Kidney epithelial cell (primary cell): Measurements from ENCODE around the gene PLBD1. TPM values are rescaled to one million over a fixed set of nuclear protein-coding genes. Genes with fewer than 3 reads are reported as not detected.
A peak's percentile ranks its signal among the peaks of the same experiment; 100 is the strongest.

Source experiments
- DNase-seq: peaks from one replicate; pipeline ENCODE4 v3.0.0-alpha.2; 2010; ENCODE audit warnings: low read depth
- H3K27me3 ChIP-seq: 2 replicates; pipeline ENCODE4 v1.6.0; 2011; ENCODE audit warnings: low read length; ENCODE audit not compliant: control insufficient read depth, insufficient read depth
- H3K36me3 ChIP-seq: 2 replicates; pipeline ENCODE4 v1.5.1; 2011; ENCODE audit warnings: low read length; ENCODE audit not compliant: control insufficient read depth, insufficient read depth
- H3K4me3 ChIP-seq: 2 replicates; pipeline ENCODE4 v1.5.1; 2011; ENCODE audit warnings: low read depth, mild to moderate bottlenecking, control low read depth, low read length
- total RNA-seq: library from RNA; depleted of rRNA; stranded (reverse); fragments of >200 nt; gene quantifications from 2 replicates; pipeline ENCODE4 v1.2.3, GENCODE V29; 2015
- TF ChIP-seq, protein P1 (sequence below): IDR thresholded peaks from 2 replicates; pipeline ENCODE4 v1.5.1; 2011; ENCODE audit warnings: mild to moderate bottlenecking, moderate library complexity, low read length, control low read depth, inconsistent platforms; ENCODE audit not compliant: insufficient read depth, poor library complexity, severe bottlenecking

PLBD1 gene
- total RNA-seq, 1 donor from 2014 or later: 6.6 TPM

DNA sequence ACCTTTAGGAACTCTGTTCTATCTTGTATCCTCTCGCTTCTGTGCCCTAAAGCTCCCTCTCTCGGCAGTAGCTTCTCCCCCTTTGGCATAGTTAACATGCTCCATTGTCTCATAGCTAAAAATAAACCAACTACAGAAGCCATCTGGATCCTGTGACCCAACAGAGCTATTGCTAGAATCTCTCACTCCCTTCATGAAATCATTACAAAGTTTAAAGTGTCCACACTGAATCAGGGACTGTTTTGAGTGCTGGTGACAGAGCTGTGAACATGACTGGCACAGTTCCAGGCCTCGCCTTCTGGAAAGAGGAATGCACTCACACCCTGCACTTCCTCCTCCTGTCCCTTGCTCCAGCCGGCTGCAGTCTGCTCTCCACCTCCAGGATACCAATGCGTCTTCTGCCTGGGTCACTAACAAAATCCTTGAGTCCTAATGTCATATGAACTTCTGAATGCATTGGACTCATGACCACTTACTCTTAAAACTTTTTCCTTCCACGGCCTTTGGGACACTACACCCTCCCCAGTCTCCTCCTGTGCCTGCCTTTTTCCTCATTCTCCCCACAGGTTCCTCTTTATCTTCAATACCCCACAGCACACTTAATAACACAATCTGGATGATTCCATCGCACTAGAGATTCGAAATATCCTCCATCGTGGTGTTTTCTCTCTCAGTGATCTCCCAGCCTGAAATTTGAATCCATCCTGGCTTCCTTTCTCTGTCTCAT lies 13.2 kb downstream of the PLBD1 start:
- Histone ChIP-seq H3K36me3 (no peaks in the 10 kb centered on the region), H3K27me3 (no peaks in the 10 kb centered on the region), H3K4me3 (no peak overlapping the region)
- TF ChIP-seq, protein P1, sequence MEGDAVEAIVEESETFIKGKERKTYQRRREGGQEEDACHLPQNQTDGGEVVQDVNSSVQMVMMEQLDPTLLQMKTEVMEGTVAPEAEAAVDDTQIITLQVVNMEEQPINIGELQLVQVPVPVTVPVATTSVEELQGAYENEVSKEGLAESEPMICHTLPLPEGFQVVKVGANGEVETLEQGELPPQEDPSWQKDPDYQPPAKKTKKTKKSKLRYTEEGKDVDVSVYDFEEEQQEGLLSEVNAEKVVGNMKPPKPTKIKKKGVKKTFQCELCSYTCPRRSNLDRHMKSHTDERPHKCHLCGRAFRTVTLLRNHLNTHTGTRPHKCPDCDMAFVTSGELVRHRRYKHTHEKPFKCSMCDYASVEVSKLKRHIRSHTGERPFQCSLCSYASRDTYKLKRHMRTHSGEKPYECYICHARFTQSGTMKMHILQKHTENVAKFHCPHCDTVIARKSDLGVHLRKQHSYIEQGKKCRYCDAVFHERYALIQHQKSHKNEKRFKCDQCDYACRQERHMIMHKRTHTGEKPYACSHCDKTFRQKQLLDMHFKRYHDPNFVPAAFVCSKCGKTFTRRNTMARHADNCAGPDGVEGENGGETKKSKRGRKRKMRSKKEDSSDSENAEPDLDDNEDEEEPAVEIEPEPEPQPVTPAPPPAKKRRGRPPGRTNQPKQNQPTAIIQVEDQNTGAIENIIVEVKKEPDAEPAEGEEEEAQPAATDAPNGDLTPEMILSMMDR: no peak
- peak; percentile 39 for DNase-seq

DNA sequence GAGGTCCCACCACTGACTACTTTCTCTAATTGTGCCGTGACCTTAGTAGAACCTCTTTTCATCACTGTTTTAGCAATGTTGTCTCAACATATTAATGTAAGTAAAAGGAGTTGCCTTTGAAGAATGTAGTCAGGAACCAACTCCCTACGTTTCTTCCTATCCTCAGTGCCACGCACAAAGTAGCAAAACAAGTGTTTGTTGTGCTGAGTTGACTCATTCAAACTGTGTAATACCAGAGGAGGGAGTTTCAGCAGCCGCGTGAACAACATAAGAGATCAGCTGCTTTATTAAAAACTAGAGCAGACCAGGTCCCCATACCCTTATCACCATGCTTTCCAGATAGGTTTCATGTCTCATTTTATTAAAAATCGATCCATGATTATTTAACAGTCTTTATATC lies 19.1 kb downstream of the PLBD1 start:
- no peak for DNase-seq
- TF ChIP-seq, protein P1: no peak
- no peak overlapping the region for H3K4me3 ChIP-seq
- H3K36me3 ChIP-seq: no peaks in the 10 kb centered on the region
- H3K27me3 ChIP-seq: no peaks in the 10 kb centered on the region

DNA sequence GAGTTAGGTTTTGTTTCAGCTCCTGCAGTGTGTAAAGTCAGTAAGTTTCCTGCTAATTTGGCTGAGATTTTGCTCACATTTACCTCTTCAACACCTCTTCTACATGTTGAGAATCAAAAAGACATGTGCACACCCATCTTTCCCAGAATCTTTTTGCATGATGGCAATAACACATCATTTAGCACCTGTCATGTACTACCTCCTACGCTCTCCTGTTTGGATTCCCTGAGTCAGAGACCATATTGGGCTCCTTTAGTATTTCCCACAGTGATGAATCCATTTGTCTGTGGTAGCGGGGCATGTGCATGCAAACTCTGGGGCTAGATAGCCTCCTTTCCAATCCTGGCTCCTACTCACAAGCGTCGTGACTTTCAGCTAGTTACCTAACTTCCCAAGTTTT lies 20.1 kb downstream of the PLBD1 start:
- no peak for DNase-seq
- H3K4me3 ChIP-seq: no peak overlapping the region
- TF ChIP-seq, protein P1: no peak
- H3K36me3 ChIP-seq: no peaks in the 10 kb centered on the region
- no peaks in the 10 kb centered on the region for H3K27me3 ChIP-seq

DNA sequence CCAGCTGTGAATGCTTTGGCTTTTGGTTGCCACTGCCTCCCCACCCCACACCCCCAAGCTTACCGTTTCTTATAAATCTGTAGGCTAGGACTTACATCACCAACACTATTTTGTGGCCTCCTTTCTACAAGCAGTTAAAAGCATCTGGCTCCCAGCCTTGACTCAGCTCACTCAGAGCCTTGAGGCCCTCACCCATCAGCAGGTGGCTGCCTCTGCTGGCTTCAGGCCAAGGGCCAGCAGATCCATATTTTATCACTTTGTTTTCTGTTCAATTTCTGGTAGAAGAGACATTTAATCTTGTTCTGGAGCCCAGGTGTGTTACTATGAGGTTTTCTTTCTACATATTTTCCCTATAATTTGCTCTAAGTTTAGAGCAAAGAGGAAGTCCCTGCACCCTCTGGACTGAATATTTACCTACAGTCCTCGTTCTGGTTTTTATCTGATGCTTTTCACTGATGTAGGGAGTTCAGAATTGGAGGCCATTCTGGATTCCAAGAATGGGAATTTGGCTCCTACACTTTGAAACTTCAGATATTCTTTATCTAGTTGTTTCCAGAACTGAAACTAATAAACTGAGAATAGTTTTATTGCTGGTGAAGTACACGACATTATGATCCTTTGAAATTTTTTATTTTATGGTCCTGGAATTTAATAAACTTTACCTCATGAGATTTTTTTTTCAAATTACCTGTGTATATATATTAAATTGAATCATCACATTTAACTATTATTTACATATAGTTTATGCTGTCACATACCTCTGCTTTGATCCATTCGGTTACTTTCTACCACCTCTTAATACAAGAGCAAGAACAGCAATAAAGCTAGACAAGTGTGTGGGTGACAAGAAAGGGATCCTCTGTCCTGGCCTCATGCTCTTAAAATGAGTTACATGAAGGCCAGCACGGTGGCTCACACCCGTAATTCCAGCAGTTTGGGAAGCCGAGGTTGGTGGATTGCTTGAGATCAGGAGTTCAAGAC lies 22.2 kb downstream of the PLBD1 start:
- Histone ChIP-seq H3K36me3 (no peaks in the 10 kb centered on the region), H3K27me3 (no peaks in the 10 kb centered on the region), H3K4me3 (no peak overlapping the region)
- TF ChIP-seq, protein P1: no peak
- no peak for DNase-seq

DNA sequence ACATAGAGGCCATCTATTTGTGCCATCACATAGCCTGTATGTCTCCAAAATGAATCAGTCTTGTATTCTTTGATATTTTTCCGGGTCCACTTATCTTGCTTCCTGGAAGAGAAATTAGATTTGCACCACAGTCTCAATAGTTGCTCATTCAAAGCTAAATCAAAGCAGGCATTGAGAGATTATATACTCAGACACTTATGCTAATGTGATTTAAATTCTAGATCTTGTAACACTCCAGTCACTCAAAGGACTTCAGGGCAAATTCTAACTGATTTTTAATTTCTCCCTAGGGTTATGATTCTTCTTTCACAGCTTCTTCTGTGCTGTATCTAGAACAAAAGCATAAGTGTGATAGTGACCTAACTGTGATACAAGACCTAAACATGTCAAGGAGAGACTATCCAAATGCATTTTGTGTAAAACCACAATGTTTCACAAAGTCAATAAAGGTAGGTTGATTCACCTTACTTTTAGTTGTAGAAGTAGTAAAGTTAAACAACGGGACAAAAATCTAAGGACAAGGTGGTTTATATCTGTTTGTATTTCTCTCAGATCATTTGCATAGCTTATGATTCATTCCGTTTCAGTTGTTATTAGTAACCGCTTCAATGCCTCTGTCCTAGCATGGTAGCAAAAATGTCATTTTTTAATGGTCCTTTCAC lies 26.8 kb downstream of the PLBD1 start:
- TF ChIP-seq, protein P1: no peak
- no peaks in the 10 kb centered on the region for H3K36me3 ChIP-seq
- DNase-seq: no peak
- no peaks in the 10 kb centered on the region for H3K27me3 ChIP-seq
- no peak overlapping the region for H3K4me3 ChIP-seq
